ENCODE results near the gene ZC3H18.
A peak's percentile ranks its signal among the peaks of the same experiment; 100 is the strongest.
"Not testable (repeated sequence)": the region's sequence is repeated elsewhere in the genome, so short reads cannot be mapped to it uniquely, and the experiment has no call there.

Gene ZC3H18

DNA sequence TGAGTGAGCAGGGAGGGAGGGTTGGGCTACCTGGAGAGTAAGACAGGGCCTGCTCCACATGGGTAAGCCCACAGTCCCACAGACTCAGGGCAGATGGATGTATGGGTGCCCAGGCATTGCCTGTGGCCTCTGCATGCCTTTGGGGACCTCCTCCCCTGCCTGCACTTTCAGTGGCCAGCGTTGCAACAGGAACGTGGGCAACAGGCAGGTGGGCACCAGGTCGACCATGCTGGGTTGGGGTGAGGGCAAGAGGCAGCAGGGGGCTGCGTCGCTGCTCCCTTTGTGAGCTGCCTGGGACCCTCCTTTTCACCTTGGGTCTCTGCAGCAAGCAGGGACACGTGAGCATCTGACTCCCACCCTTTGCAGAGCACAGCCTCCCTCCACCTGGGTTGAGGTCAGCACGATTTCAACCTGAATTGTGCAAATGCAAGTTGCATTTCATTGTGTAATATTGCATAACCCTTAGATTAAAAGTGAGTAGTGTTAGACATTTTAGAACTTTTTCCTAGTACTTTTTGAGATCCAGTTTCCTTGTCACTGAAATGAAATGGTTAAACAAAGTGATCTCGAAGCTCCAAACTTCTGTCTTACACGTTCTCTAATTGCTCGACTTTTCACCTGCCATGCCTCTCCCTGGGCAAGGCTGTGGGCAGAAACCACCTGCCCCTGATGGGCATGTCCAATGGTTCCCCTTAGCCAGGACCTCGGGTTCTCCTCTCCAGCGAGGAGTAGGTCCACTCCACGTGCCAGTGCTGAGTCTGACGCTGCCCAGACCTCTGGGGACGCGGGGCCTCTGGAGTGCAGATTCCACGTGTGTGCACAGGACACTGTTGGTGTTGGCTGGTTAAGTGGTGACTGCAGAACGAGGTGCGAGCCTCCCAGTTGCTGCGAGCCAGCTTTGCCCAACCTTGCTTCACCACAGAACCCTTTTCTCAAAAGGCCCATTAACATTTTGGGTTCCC is 35.3 kb downstream of the ZC3H18 start:
- no peak for DNase-seq (ENCODE audit: low read depth in 2 of 2)

DNA sequence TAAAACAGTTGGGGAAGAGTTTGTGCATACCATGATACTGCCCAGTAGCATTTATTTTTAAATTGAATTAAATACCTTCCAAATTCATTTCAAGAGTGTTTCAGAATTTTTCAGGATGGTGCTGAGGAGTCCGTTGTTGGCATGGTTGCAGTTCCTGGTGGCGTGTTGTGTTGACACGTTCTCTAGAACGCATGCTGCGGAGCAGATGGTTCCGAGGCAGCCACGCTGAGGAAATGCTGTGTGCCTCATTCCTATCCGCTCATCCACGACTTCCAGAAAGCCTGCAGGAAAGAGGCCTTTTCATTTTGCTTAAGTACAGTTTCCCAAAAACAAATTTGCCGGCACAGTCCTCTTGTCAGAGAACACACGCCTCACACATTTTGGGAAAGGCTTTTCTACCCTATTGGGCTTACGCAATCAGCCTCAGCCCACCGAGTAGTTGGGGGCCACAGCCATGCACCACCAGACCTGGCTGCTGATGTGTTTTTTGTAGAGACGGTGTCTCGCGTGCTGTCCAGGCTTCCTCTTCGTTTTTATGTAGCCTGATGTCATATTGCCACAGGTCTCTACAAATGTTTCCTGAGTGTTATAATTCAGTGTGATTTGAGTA is 36.0 kb downstream of the ZC3H18 start:
- DNase-seq (ENCODE audit: low read depth in 2 of 2), result no peak

DNA sequence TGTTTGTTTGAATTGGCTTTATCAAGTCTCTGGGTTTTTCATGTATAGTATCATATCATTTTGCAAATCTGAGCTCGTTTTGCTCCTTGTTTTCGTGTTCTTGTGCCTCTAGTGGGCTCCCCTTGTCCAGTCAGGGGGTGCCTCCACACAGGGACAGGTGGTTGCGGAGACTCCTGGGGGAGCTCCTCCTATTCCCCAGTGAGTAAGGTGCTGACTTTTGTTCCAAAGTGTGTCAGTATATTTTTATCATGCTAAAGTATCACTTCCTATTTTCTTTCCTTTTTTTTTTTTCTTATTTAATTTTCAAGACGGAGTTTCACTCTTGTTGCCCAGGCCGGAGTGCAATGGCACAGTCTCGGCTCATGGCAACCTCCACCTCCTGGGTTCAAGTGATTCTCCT is 37.9 kb downstream of the ZC3H18 start:
- DNase-seq (ENCODE audit: low read depth in 2 of 2), result no peak

DNA sequence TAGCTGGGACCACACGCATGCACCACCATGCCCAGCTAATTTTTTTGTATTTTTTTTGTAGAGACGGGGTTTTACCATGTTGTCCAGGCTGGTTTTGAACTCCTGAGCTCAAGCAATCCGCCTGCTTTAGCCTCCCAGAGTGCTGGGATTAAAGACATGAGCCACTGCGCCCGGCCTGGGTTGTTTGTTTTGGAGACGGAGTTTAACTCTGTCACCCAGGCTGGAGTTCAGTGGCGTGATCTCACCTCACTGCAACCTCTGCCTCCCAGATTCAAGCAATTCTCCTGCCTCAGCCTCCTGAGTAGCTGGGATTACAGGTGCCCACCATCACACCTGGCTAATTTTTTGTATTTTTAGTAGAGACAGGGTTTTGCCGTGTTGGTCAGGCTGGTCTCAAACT is 39.2 kb downstream of the ZC3H18 start:
- DNase-seq (ENCODE audit: low read depth in 2 of 2), result not testable (repeated sequence)

DNA sequence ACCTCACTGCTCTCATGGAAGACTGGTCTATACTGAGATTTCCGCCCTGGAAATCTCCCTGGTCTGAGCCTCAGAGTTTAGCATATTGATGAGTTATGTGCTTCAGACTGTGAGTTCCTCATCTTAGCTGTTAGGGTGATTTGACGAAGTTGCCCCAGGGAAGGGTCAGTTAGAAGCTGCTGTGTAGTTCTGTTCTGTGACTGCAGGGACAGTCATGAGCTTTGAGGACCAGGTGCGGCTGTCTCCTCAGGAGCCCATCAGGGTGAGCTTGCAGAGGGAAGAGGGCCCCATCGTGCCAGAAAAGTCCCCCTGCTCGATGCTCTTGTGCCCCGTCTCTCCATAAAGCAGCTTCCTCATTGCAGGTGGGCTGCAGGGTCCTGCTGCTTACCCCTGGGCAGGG is 39.9 kb downstream of the ZC3H18 start:
- DNase-seq (ENCODE audit: low read depth in 2 of 2), result no peak

DNA sequence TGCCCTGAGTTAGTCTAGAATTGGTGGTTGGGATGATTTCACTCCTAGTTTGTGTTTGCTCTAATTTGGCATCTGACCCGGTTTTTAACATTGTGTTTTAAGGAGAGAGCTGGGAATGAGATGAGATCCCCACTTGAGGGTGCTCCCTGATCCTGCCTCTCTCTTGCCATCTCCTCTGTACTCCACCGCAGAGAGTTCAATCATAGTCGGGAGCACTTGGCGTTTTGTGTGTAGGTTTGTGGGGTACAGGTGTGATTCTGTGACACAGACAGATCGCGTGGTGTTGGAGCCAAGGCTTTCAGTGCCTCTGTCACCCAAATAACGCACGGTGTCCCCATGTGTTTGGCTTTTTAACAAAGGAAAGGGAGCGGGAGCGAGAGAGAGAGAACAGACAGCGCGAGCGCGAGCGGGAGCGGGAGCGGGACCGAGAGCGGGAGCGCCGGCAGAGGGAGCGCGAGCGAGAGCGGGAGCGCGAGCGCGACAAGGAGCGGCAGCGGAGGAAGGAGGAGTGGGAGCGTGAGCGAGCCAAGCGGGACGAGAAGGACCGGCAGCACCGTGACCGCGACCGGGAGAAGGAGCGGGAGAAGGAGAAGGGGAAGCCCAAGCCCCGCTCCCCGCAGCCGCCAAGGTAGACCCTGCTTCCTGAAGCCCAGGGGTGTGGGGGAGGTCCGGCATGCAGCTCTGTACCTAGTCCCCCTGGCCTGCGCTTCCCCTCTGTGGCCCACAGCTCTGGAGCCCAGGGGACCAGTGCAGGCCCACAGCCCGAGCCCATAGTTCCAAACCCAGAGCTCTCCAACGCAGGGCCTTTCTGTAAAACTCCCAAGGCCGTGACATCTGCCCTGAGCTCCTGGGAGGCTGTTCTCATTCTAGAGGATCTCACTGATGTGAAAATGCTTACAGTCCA is 41.0 kb downstream of the ZC3H18 start:
- no peak for DNase-seq (ENCODE audit: low read depth in 2 of 2)

DNA sequence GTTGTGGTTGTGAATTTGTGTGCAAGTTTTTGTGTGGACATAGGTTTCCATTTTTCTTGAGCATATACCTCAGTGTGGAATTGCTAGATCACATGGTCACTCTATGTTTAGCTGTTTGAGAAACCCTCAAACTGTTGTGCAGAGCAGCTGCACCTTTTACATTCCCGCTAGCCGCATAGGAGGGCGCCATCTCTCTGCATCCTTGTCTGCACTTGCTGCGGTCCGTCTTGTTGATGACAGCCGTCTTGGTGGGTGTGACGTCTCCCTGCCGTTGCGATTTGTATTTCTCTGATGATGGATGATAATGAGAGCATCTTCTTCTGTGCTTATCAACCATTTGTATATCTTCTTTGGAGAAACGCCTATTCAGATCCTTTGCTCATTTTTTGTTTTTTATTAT is 43.1 kb downstream of the ZC3H18 start:
- no peak for DNase-seq (ENCODE audit: low read depth in 2 of 2)

DNA sequence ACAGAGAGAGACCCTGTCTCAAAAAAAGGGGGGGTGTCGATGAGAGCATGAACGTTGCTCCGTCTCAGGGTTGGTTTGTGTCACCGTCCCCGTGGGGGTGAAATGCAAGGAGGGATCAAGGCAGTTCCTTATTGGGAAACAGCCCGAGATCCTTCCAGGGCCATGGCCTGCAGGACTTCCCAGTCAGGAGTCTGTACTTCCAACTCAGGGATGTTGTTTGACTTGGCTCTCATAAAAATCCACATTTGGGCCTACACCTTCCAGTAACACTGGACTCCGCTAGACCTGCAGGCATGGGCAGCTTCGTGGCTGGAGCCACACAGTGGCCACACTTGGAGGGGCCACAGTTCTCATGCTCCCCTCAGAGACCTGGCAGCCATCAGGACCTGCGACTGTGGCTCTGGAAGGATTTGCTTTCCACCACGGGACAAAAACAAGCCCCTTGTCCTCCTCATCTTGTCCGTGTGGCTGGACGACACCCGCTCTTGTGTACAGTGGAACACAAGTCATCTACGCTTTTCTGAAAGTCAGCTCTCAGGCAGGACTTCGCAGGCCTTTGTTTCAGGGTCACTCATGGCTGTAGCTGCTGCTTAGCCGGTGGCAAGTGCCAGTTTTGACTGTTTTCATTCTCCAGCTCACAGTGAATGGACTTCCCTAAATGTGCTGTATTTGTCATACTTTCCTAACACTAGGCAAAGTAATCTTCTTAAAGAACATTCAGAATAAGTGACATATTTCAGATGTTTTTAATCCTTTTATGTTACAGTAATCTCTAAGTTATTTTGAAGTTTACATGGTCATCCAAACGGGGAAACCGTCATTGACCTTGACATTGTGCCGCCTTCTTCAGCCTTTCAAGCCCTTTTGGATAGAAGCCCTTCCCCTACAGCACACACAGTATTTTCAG is 44.0 kb downstream of the ZC3H18 start:
- no peak for DNase-seq (ENCODE audit: low read depth in 2 of 2)

DNA sequence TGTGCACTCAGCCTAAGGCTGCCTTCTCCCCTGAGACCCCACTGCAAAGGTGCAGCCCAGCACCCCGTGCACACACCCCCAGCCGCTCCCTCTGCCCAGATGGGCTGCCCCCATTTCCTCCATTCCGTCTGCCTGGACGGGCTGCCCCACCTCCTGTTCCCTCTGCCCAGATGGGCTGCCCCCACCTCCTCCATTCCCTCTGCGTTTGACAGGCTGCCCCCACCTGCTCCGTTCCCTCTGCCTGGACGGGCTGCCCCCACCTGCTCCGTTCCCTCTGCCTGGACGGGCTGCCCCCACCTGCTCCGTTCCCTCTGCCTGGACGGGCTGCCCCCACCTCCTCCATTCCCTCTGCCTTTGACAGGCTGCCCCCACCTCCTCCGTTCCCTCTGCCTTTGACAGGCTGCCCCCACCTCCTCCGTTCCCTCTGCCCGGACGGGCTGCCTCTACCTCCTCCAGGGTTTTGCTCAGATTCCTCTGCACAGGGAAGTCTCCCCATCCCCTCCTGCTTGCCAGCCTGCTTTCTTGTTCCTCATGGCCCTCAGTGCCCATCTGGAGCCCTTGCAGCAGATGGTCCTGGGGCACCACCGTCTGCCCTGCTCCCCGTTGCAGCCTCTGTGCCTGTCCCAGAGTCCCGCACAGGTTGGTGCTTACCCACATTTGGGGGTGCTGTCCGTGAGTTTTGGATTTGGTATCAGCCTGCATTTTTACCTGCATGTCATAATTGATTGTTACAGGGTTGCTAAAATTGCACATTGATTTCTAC is 44.8 kb downstream of the ZC3H18 start:
- DNase-seq (ENCODE audit: low read depth in 2 of 2), result no peak

DNA sequence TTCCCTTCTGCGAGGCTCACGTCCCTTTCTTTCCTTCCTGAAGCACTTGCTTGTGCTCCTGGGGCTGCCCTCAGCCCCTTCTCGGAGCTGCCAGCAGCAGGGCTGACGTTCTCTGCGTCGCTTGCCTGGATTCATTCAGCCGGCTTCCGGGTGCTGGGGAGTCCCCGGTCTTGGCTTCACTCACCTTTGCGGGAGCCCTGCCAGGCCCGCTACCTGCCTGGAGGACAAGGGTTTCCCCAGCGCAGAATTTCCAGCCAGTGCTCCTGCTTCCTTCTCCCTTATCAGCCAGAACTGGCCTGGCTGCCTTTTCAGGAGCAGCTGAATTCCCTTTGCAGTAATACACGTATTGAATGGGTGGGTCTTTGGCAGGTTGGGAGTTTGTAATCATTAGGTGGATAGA is 46.1 kb downstream of the ZC3H18 start:
- no peak for DNase-seq (ENCODE audit: low read depth in 2 of 2)

DNA sequence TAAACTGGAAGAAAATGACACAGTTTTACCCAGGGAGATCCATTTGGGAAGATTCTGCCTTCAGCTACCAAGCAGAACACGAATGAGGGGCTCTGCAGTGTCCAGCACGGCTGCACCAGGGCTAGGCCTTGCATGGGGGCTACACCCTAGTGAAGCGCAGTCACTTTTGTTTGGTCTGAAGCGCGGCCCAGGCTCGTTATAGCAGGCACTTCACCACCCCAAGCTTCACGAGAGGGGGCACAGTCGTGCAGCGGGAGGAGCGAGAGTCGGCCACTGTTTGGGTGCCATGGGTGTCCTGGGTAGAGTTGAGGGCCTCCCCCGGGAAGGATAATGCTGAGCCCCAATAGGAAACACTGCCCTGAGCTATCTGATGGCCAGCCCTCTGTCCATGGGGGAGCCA is 46.5 kb downstream of the ZC3H18 start:
- DNase-seq (ENCODE audit: low read depth in 2 of 2), result no peak

DNA sequence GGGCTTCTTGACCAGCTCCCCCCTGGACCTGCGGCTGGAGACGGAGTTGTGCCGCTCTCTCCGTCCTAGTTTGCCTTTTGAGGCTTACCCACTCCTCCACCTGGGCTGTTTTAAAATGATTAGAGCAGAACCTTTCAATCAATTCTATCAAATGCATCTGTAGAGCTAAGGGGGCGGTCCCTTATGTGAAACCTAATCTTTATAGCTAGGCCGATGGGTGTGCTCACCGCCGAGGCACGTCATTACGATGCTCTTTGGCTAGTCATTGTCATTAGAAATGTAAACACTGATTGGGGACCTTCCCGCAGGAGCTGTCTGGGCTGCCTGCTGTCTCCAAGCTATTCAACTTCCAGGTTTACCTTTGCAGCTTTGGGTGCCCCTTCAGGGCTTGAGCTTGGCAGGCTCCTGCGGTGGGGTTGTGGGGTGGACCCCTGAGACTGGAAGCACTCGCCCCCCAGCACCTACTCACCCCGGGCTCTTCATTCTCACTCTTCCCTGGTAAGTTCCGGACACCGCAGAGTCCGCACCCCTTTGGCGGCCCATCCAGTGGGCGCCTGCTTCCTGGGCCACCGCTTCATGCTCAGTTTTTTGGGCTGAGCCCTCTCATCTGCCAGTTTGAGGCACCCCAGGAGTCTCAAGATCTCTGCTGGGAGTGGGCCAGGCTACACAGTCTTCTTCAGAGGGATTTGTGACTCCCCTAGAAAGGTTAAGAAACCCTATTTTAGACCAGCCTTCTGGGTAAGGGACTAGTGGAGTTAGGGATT is 47.2 kb downstream of the ZC3H18 start:
- no peak for DNase-seq (ENCODE audit: low read depth in 2 of 2)

DNA sequence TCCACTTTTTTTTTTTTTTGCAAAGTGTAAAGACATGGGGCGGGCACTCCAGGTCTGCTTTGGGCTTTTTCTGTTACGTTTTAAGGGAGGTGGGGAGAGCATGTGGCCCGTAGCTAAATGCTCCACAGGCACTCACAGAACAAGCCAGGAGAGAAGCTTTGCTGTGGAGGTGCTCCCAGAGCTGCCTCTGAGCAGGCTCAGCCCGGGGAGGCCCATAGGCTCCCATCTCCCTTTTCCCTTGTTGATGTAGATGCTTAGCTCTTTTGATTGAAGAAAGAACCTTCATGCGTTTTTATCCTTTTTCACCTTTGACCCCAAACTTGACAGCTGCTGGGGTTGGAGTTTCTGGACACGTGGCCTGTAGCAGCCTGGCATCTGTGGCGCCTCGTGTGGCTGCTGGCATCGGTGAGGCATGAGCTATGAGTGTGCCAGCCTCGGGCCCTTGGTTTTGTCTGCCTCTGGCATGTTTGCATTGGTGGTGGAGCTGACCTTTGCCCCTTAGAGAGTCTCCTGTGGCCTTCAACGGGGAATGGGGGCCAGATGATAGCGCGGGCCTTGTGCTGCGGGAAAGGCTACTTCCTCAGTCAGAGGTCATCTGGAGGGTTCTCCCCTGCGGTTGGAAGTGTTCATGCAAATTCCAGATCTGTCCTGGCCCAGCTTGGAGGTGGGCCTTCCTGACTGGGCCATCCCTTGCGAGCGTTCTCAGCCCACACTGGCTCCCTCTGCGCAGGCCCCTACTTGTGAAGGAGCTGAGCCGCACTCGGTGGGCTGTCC is 48.2 kb downstream of the ZC3H18 start:
- no peak for DNase-seq (ENCODE audit: low read depth in 2 of 2)

DNA sequence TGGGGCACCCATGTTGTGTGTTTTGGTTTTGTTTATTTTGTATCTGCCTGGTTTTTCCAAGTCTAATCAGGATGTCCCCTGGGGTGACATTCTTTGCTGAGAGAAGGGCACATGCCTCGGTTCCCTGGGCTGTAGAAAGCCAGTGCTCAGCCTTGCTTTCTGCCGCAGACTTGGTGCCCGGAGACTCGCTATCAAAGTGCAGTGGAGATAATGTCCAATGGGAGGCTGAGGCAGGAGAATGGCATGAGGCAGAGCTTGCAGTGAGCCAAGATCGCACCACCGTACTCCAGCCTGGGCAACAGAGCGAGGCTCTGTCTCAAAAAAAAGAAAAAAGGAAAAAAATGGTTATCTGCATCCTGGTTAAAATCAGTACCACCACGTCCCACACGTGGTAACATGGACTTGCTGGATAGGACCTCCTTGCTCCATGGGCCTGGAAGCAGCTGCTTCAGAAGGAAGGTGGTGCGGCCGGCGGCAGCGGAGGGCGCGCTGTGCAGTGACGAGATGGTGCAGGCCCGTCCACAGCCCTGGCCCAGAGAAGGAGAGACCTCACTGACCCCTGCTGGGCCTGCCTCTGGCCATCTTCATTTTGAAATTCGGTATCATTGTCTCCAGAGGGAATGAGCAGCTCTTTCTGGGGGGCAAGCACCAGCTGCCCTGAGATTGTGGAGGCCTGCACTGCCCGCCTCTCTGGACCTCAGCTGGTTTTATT is 48.9 kb downstream of the ZC3H18 start:
- DNase-seq (ENCODE audit: low read depth in 2 of 2), result no peak

DNA sequence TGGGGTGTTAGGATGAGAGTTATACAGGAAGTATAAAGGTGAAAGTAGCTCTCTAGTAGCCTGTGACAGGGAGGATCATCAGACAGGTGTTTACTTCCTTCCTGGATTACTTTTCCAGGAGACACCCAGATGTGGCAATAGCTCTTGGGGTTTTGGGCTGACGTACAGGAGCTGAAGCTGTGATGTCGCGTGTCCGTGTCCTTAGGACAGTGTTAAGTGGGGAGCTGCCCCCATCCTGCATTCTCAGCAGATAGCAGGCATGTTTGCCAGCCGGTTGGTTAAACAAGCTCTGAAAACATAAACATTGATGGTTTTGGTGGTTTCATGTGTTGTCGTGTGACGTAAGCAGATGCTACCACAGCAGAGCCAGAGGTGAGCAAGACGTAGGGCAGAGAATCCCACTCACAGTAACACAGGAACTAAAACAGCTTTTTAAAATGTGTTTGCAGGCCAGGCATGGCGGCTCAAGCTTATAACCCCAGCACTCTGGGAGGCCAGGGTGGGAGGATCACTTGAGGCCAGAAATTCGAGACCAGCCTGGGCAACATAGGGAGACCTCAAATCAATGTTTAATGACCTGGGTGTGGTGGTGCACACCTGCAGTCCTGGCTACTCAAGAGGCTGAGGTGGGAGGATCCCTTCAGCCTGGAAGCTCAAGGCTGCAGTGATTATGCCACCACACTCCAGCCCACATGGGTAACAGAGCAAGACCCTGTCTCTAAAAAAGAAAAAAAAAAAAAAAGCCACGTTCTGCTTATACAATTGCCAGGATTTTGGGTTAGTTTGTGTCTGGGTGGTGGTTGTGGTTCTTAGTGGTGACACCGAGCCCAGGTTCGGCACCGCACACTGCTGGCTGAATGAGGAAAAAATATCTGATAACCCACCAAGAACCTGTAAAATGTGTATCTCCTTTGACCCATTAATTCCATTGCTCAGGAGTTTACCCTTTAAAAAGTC is 49.9 kb downstream of the ZC3H18 start:
- DNase-seq (ENCODE audit: low read depth in 2 of 2), result peak in 1 of 2 donors; percentile 38

DNA sequence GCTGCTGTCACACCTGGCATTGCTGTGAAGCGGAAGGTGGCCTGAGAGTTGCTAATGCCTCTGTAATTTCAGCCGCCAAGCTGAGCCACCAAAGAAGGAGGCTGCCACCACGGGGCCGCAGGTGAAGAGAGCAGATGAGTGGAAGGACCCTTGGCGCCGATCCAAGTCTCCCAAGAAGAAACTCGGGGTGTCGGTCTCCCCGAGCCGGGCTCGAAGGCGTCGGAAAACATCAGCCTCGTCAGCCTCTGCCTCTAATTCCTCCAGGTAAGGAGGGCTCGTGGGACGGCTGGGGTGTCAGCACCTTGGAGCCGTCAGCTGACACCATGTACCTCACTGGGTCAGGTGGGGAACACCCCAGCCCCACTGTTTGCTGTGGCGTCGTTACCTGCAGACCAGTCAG is 51.9 kb downstream of the ZC3H18 start:
- no peak for DNase-seq (ENCODE audit: low read depth in 2 of 2)

DNA sequence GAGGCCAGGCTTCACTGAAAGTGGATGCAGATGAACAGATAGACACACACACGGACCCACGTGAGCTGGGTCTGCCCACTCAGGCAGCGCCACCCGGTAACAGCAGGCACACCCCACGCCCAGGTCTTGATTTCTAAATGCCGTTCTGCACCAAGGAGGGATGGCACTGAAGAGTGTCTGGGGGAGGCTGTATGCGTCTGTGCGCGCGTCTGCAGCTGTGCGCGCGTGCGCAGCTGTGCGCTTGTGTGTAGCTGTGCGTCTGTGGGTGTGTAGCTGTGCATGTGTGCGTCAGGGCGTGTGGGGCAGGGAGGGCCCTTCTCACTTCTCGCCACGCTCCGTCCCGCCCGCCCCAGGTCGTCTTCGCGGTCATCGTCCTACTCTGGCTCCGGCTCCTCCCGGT is 52.7 kb downstream of the ZC3H18 start:
- DNase-seq (ENCODE audit: low read depth in 2 of 2), result no peak
